Measurements from ENCODE around the gene FAM219A.

DNA sequence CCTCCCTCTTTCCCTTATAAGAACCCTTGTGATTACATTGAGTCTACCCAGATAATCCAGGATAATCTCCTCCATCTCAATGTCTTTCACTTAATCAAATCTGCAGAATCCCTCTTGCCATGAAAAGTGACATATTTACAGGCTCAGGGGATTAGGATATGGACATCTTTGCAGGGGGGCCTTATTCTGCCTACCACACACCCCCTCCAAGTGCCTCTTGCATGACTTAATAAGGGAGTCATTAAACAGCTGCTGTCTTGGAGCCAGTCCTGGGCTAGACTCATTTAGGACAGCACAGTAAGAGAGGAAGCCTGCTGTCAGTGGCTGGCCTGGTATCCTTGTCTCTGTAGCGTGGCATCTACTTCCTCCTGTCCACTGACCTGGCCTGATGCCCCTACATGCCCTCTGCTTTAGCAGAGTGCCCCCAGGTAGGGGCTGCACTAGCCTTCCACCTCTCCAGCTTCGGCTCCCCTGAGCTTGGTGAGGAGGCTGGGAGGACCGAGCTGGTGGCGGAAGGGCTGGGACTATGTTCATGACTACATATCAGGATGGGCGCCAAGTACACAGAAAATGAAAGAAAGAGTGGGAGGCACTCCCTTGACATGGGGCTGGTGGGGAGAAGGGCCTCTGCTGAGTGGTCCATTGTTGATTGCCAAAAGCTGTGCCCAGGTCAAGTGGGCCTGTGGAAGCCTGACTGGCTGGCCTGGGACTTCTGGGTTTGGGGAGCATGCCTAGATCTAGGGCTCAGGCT is 47.2 kb upstream of the FAM219A start:
- TF ChIP-seq CTCF (IDR thresholded peaks at IDR 0.05) = no peak
- no peak for TF ChIP-seq ZNF423 (CRISPR knock-in tag; IDR thresholded peaks at IDR 0.05)
- TF ChIP-seq, protein P1, sequence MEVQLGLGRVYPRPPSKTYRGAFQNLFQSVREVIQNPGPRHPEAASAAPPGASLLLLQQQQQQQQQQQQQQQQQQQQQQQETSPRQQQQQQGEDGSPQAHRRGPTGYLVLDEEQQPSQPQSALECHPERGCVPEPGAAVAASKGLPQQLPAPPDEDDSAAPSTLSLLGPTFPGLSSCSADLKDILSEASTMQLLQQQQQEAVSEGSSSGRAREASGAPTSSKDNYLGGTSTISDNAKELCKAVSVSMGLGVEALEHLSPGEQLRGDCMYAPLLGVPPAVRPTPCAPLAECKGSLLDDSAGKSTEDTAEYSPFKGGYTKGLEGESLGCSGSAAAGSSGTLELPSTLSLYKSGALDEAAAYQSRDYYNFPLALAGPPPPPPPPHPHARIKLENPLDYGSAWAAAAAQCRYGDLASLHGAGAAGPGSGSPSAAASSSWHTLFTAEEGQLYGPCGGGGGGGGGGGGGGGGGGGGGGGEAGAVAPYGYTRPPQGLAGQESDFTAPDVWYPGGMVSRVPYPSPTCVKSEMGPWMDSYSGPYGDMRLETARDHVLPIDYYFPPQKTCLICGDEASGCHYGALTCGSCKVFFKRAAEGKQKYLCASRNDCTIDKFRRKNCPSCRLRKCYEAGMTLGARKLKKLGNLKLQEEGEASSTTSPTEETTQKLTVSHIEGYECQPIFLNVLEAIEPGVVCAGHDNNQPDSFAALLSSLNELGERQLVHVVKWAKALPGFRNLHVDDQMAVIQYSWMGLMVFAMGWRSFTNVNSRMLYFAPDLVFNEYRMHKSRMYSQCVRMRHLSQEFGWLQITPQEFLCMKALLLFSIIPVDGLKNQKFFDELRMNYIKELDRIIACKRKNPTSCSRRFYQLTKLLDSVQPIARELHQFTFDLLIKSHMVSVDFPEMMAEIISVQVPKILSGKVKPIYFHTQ (CRISPR knock-in tag; IDR thresholded peaks at IDR 0.05) = no peak
- TF ChIP-seq JAZF1 (CRISPR knock-in tag; IDR thresholded peaks at IDR 0.05) = no peak
- TF ChIP-seq, protein P2, sequence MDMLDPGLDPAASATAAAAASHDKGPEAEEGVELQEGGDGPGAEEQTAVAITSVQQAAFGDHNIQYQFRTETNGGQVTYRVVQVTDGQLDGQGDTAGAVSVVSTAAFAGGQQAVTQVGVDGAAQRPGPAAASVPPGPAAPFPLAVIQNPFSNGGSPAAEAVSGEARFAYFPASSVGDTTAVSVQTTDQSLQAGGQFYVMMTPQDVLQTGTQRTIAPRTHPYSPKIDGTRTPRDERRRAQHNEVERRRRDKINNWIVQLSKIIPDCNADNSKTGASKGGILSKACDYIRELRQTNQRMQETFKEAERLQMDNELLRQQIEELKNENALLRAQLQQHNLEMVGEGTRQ (CRISPR knock-in tag; IDR thresholded peaks at IDR 0.05) = no peak
- TF ChIP-seq, protein P3, sequence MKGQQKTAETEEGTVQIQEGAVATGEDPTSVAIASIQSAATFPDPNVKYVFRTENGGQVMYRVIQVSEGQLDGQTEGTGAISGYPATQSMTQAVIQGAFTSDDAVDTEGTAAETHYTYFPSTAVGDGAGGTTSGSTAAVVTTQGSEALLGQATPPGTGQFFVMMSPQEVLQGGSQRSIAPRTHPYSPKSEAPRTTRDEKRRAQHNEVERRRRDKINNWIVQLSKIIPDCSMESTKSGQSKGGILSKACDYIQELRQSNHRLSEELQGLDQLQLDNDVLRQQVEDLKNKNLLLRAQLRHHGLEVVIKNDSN (CRISPR knock-in tag; IDR thresholded peaks at IDR 0.05) = no peak
- TF ChIP-seq NR2C2 (CRISPR knock-in tag; IDR thresholded peaks at IDR 0.05) = no peak
- TF ChIP-seq, protein P4, sequence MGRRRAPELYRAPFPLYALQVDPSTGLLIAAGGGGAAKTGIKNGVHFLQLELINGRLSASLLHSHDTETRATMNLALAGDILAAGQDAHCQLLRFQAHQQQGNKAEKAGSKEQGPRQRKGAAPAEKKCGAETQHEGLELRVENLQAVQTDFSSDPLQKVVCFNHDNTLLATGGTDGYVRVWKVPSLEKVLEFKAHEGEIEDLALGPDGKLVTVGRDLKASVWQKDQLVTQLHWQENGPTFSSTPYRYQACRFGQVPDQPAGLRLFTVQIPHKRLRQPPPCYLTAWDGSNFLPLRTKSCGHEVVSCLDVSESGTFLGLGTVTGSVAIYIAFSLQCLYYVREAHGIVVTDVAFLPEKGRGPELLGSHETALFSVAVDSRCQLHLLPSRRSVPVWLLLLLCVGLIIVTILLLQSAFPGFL (CRISPR knock-in tag; IDR thresholded peaks at IDR 0.05; ENCODE audit: borderline replicate concordance) = no peak
- TF ChIP-seq ZNF281 (CRISPR knock-in tag; IDR thresholded peaks at IDR 0.05) = no peak
- TF ChIP-seq CREM (CRISPR knock-in tag; IDR thresholded peaks at IDR 0.05) = no peak
- TF ChIP-seq TCF7 (CRISPR knock-in tag; IDR thresholded peaks at IDR 0.05; ENCODE audit: low read depth) = no peak
